Measurements from ENCODE around the gene TPCN2.

Gene TPCN2

DNA sequence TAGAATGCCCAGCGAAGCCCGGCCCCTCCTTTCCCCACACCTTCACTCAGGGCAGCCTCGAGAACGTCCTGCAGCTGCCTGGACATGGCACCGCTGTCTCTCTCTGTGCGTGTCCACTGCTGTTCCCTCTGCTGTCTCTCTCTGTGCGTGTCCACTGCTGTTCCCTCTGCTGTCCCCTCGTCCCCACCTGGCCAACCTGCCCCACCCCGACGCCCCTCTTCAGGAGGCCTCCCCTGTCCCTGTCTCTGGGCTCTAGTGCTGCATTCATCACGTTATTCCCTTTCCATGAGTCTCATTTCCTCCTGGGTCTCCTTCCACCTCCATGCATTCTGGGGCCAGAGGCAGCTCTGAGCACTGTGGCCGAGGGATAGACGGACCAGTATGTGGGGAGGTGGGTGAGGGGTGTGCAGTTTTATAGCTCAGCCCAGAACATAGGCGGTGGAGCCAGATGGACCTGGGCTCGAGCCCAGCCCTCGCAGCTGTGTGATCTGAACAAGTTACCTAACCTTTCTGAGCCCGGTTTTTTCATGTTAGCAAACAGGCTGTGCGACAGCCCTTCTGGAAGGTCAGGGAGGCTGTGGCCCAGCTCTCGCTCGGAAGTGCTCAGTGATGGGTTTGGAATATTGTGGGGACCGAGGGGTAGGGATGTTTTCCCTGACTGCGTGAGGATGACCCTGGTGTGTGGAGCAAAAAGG is 65.1 kb downstream of the TPCN2 start:
- DNase-seq = no peak

DNA sequence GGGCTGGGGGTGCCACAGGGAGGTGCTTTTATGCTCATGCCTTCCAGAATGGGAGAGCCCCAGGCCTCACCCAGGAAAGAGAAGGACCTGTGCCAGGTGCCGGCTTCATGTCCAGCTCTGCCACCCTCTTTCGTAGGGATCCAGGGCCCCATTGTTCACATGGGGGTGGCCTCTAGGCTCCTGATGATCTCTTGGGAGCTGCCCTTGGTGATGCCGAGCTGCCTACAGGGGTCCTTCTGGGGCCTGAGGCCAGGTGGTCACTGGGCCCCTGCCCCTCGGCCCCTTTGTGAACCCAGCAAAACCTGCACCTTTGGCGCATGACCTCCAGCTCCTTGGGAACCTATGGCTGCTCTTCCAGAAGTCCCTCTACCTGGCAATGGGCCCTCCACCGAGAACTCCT is 65.6 kb downstream of the TPCN2 start:
- DNase-seq = no peak

DNA sequence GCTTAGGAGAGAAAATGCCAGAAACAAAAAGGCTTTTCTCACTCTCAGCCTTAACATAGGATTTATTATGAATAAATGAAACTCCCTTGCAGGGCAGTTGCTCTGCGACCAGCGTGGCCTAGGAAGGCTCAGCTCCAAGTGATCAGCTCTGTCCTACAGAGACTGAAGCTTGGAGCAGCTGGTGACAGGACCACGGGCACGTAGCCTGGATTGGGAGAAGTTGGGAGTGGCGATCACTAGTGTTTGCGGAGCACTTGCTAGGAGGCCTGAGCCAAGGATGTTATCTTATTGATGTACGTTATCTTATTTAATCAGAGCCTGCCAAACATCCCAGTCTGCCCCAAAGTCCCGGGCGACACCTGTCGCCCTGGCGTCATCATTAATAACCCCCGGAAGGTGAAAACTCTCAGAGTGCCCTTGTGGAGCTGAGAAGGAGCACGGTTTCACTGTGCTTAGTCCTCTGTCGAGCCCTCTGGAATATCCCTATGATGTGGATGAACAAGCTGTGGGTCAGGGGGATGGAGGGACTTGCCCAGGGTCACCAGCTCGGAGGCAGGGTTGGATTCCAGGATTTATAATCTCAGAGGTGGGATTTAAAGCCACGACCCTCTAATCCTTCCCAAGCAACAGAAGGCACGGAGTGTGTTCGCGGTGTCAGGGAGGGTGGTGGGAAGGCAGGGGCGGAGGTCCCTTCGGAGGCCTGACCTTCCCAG is 66.2 kb downstream of the TPCN2 start:
- no peak for DNase-seq

DNA sequence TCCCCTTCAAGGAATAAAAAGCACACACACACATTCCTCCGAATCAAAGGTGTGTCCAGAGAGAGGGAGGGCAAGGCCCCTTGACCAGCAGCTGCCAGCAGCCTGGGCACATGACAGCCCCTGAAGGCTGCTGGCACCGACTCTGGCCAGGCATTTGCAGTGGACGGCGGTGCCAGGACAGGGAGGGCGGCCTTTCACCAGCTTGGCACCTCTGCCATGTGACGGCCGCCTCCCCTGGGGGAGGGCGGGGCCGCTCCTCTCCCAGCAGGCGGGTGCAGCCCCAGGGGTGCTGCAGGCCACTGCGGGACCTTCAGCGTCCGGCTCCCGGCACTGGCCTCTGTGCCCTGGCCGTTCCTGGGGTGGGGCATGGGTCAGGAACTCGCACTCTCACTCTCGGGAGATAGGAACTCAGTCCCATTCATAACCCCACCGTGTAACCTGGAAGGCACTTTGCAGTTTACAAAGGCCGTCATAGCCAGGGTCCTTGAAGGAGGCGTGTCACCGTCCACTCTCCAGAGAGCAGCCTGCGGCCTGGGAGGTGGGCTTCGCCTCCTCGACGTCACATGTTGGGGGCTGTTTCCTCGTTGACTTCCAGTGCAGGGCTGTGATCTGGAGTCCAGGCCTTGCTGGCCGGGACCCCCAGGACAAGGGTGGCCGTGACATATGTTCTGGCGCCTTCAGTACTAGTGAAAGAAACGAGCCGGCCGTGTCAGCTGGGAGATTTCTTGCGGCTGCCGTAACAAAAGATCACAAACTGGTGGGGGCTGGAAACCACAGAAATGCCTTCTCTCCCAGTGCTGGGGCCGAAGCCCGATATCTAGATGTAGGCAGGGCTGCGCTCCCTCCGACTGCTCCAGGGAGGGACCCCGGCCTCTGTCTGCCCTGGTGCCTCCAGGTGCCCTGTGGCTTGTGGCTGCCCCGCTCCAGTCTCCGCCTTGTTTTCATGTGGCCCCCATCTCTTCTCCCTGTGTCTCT is 67.1 kb downstream of the TPCN2 start:
- DNase-seq = no peak

DNA sequence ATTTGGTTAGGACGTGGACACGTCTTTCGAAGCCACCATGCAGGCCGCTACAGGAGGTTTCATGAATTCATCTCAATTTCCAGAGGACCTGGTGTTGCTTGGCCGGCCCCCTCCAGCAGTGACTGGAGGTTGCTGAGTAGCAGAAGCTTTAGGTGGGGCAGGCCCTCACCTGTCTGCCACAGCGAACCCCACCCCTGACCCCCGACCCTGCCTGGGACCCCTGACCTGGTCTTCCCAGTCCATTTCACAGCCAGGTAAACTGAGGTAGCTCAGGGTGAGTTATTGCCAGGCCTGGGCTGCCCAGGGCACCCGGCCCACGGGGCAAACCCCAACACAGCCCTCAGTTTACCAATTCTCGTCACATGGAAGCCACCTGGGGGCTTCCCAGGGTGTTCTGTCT is 67.9 kb downstream of the TPCN2 start:
- no peak for DNase-seq

DNA sequence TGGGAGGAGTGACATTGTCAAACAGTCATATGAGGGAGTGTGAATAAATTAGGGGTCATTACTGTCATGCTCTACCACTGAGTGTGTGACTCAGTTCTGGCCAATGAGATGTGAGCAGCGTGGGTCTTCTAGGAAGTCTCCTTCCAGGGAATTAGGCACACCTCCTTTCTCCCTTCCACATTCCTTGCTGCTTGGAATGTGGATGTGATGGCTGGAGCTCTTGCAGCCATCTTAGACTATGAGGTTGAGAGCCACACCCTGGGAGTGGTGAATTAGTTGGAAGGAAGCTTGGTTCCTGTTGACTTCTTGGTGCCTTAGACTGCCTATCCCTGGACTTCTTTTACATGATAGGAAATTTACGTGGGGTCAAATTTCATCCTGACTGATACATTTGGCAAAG is 70.5 kb downstream of the TPCN2 start:
- DNase-seq = no peak

DNA sequence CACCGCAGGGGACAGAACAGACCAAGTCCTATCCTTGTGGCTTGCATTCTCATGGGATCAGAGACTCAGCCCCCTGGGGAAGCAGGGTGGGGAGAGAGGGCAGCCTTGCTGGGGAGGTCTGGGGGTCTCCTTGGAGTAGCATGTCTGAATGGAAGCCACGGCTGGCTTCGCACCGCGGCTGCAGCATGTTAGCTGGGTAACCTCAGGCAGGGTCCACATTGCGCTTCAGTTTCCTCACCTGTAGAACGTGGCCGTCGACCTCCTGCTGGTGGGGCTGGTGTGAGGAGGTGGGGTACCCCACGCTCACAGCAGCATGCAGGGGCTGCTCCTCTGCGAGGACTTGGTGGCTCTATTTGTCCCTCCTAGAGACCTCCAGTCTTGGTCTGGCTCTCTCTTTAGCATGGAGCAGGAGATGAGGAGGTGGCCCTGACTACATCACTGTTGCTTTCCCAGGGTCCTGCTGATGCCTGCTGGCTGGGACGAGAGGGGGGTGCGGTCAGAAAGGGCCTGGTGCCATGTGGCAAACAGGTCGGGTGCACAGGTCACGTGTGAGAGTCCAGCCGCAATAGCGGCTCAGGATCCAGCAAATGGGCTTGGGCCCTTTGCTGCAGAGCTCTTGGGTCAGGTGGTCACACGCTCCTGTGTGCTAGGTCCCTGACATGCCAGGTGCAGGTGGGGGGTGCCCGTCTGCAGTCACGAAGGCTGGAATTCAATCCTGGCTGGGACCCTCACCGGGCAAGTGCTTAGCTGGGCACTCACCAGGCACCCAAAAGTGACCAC is 71.6 kb downstream of the TPCN2 start:
- no peak for DNase-seq

DNA sequence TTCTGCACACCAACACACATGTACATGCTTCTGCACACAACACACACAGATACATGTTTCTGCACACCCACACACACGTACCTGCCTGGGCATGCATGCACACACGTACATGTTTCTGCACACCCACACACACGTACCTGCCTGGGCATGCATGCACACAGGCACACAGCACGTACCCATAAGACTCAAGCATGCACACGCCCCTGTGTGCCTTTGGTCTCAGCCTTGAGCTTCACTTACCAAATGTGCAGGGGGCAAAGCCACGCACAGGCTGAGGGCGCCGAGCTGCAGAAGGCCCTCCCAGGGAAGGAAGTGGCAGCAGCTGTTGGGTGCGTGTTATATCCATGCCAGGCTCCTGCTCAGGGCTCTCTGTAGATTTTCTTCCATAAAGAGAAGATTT is 72.3 kb downstream of the TPCN2 start:
- no peak for DNase-seq

DNA sequence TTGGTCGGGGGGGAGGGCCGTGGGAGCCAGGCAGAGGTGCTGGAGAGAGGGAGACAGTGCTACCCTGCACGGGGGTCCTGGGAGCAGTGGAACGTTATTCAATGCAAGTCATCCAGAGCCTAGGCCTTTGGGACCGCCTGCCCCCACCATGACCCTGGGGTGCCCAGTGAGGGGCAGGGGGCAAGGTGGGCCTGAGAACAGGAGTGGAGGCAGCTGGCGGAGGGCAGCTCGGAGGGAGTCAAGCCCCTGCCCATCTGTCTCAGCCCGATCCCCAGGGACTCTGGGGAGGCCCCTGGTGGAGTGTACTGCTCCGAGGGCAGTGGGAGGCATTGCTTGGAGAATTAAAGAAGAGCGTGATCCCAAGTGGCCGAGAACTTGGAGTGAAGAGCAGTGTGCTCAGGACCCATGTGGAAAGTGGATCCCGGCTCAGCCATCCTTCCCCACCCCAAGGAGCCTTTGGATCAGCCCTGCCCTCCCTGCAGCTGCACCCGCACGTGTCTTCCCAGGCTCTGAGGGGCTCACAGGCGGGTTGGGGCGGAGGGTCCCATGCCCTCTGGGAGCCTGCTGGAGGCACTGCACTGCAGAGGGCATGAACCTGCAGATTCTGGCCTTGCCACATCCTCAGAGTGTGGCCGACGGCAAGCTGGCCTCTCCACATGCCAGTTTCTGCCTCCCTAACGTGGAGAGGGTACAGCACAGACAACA is 73.0 kb downstream of the TPCN2 start:
- DNase-seq = no peak

DNA sequence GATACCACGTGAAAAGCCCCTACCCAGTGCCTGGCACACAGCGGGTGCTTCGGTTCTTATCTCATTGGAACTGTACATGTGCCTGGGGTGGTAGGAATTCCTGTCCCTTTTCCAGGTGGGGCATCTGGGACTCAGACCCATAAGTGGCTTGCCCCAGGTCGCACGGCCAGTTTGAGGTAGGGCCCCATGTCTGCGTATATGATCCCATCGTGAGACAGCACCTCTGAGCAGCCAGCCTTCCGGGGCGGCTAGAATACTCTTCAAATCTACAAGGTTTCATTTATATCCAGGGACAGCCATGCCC is 73.5 kb downstream of the TPCN2 start:
- no peak for DNase-seq

DNA sequence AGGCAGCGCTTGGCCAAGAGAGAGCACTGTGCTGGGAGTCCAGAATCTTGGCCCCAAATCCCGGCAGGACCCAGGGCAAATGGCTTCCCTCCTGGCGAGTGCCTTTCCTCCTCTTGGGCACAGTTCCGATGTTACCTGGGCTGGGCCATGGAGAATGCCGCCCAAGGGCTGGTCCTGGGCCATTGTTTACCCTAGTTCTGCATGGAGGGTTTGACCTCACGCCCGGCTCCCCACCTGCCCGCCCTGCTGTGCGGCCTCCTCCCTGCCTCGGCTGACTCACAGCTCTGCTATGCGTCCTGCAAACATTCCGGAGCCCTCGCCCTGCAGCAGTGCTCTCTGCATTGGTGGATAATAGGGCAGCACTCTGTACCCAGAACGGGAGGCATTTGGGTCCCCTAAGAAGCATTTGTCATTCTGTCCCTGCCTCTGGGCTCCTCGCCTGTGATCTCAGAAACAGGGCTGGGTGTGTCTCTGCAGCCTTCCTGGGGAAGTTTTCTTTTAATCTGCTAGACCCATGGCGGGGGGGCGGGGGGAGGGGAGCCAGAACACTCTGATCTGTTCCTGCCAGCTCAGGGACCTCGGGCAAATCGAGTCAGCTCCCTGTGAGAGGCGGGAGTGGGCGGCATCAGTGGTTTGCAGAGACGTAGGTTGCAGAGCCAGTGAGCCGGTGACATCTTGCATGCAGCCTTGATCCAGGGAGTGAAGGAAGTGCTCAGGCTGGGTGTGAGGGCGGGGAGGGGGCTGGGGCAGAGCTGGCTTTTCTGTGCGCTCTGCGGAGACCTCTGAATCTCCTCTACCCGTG is 74.1 kb downstream of the TPCN2 start:
- DNase-seq = peak; percentile 83

DNA sequence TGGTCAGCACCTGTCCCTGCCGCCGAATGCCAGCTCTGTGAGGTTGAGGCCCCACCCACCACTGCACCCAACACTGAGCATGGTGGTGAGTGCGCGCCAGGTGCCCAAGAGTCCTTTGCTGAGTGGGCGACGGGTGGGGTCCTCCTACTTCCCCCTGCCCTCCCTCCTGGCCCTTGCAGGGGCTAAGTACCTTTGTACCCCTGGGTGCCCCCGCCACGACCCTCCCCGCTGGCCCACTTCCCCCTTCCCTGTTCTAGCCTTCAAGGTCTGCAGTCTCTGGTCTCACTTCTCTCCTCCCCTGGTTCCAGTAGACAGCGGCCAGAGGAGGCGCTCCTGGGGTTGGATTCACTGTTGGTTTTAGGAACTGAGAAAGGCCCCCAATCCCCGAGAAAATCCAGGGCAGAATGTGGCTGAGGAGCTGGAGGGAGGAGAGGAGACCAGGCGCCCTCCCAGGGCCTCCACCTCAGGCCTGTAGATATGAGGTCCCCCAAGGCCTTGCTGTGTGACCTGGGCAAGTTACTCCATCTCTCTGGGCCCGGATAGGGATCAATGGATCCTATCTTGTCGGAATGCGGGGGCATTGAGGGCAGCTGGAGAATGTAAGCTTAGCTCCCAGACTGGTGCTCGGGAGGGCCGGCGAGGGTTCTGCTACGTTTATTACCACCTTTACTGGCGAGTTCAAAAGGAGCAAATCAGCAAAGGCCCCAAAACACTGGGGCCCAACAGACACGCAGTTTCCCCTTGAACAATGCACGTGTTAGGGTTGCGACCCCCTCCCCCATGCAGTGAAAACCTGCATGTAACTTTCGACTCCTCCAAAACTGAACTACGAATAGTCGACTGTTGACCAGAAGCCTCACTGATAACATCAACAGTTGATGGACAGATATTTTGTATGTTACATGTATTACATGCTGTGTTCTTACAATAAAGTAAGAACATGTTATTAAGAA is 75.1 kb downstream of the TPCN2 start:
- no peak for DNase-seq

DNA sequence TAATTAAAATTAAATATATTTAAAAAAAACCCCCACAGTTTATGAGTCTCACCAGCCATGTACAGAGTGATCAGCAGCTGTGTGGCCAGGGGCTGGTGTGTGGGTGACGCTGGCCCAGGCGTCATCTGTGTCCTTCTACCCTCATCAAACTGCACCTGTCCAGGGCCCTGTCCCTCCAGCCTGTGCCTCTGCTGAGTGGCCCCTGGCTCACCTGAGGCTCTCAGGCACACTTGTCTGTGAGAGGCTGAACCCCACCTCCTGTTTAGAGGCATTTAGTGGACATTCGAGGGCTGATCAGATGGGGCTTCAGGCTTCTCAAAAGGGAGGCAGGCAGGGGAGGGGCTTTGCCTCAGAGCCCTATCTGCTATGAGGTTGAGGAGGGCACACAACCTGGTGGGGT is 77.1 kb downstream of the TPCN2 start:
- DNase-seq = no peak

DNA sequence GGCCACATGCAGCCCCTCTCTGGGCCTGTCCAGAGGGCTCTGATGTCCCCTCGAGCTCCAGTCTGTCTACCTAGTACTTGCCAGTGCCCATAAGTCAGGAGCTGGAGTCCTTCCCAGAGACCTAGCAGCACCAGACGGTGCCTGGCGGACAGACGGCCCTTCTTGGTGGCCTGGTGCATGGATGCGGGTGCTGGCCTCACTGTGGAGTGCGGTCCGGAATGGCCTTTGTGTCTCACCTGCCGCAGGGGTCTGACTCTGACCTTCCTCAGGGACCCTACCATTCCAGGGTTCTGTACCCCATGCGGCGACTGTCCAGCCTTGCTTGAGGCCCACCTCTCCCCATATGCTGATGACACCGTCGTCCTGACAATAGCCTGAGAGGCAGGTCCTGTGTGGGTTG is 77.6 kb downstream of the TPCN2 start:
- no peak for DNase-seq

DNA sequence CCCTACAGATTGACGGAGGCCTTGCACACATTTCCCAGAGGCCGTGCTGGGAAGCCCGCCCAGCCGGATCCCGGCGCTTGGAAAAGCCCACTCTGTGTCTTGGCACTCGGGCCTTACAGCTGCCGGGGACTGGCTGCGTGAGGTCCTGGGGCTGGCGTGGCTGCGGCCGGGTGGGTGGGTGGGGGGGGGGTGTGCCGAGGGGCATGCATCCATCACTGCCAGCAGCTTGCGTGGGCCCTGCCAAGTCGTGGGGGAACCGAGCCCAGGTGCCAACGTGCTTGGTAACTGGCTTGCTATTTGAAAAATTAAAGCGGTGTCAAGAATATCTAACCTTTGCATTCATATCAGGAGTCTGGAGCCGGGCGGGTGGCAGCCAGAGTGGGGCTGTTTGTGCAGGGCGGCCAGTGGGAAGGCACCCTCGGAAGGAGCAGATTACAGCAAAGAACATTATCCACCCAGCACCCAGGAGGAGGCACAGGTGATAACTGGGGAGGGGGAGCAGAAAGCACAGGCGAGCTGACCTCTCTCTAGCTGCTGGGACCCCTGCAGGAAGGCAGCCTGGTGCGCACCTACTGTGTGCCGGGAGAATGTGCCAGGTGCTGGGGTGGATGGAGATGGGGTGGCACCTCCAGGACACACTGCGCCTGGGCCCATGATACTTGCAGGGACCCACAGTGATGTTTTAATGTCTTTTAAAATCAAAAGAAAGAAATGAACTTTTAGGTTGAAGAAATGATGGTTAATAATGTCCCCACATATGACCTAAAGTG is 78.5 kb downstream of the TPCN2 start:
- DNase-seq = no peak

DNA sequence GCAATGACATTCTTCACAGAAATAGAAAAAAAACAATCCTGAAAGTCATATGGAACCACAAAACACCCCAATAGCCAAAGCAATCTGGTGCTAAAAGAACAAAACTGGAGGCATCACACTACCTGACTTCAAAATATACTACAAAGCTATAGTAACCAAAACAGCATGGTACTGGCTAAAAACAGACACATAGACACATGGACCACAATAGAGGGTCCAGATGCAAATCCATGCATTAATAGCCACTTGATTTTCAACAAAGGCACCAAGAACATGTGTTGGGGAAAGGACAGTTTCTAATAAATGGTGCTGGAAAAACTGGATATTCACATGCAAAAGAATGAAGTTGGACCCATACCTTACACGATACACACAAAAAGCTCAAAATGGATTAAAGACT is 79.2 kb downstream of the TPCN2 start:
- no peak for DNase-seq

DNA sequence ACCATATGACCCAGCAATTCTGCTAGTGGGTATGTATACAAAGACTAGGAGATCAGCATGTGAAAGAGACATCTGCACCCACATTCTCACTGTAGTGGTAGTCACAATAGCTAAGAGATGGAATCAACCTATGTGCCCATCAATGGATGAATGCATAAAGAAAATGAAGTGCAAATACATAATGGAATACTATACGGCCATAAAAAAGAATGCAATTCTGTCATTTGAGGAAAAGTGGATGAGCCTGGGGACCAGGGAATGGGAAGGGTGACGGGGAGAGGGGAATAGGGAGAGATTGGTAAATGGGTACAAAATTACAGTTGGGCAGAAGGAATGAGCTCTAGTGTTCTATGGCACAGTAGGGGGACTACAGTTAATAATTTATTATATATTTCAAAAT is 80.3 kb downstream of the TPCN2 start:
- DNase-seq = no peak

DNA sequence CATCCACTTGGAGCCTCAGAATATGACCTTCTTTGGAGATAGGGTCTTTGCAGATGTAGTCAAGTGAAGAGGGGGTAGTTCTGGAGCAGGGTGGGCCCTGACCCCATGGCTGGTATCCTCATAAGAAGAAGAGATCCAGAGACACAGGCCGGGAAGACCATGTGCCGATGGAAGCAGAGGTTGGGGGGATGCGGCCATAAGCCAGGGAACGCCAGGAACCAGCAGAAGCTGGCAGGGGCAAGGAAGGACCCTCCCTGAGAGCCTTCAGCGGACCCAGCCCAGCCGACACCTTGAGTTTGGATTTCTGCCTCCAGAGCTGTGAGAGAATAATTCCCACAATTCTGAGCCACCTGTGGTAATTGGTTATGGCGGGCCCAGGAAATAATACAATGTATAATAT is 80.9 kb downstream of the TPCN2 start:
- DNase-seq = no peak

DNA sequence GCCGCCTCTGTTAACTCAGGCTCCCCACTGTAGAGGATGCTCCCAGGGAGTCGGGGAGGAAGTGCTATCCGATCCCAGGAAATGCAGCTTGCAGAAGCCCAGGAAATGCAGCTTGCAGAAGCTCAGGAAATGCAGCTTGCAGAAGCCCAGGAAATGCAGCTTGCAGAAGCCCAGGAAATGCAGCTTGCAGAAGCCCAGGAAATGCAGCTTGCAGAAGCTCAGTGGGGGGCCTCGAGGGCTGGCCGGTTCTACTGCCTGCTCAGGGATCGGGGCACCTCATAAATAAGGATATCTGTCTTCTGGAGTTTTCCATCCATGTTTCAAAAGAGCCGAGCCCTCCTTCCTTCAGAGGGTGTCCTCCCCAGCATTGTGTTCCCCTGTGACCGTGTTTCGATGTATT is 81.9 kb downstream of the TPCN2 start:
- no peak for DNase-seq

All from stimulated activated CD4-positive, alpha-beta T cell treated with anti-CD3 and anti-CD28 coated beads, Interleukin-4, amount 100 ng/mL, for 24 hours (primary cell).